ENCODE data around the gene CCL3. TPM values are rescaled to one million over a fixed set of nuclear protein-coding genes. Genes with fewer than 3 reads are reported as not detected.
A peak's percentile ranks its signal among the peaks of the same experiment; 100 is the strongest.

Gene CCL3
- total RNA-seq, 1 donor, result 0.18 TPM

- no peak for TF ChIP-seq CTCF (IDR thresholded peaks at IDR 0.05; ENCODE audit: insufficient read depth, low read length)
- DNase-seq (ENCODE audit: low read depth), result no peak
These were observed 15.6 kb downstream of the CCL3 start for GRCh38 chr17:36074365-36074764.

GRCh38 chr17:36072431-36073121 is 17.4 kb downstream of the CCL3 start:
- peak; percentile 63 for TF ChIP-seq CTCF (IDR thresholded peaks at IDR 0.05; ENCODE audit: insufficient read depth, low read length)
- no peak overlapping the region for H3K4me3 ChIP-seq (ENCODE audit: low read depth, low read length)
- peak; percentile 17 for DNase-seq (ENCODE audit: low read depth)

More at GRCh38 chr17:36074365-36074764, 15.6 kb downstream of the CCL3 start:
- no peak overlapping the region for H3K4me3 ChIP-seq (ENCODE audit: low read depth, low read length)

- no peak for TF ChIP-seq CTCF (IDR thresholded peaks at IDR 0.05; ENCODE audit: insufficient read depth, low read length)
- no peak for DNase-seq (ENCODE audit: low read depth)
- H3K4me3 ChIP-seq (ENCODE audit: low read depth, low read length), result no peak overlapping the region
These were observed 18.2 kb downstream of the CCL3 start for GRCh38 chr17:36071751-36072150.

GRCh38 chr17:36070427-36070826 is 19.5 kb downstream of the CCL3 start:
- TF ChIP-seq CTCF (IDR thresholded peaks at IDR 0.05; ENCODE audit: insufficient read depth, low read length), result no peak
- DNase-seq (ENCODE audit: low read depth), result no peak
- no peak overlapping the region for H3K4me3 ChIP-seq (ENCODE audit: low read depth, low read length)

- no peak for DNase-seq (ENCODE audit: low read depth)
- no peak overlapping the region for H3K4me3 ChIP-seq (ENCODE audit: low read depth, low read length)
- no peak for TF ChIP-seq CTCF (IDR thresholded peaks at IDR 0.05; ENCODE audit: insufficient read depth, low read length)
These were observed 20.8 kb downstream of the CCL3 start for GRCh38 chr17:36069136-36069535.

GRCh38 chr17:36068524-36068923 is 21.4 kb downstream of the CCL3 start:
- no peak overlapping the region for H3K4me3 ChIP-seq (ENCODE audit: low read depth, low read length)
- TF ChIP-seq CTCF (IDR thresholded peaks at IDR 0.05; ENCODE audit: insufficient read depth, low read length), result no peak
- DNase-seq (ENCODE audit: low read depth), result no peak

Data from fibroblast of the aortic adventitia (primary cell).